ENCODE results near the gene MKRN2OS. TPM values are rescaled to one million over a fixed set of nuclear protein-coding genes. Genes with fewer than 3 reads are reported as not detected.
A peak's percentile ranks its signal among the peaks of the same experiment; 100 is the strongest.

MKRN2OS gene
- total RNA-seq, 1 donor from 2014 or later = 0.92 TPM

- Mint-ChIP-seq H3K36me3 (peaks cover 27% of the 10 kb centered on the region), H3K4me3 (no peak overlapping the region), H3K27me3 (no peaks in the 10 kb centered on the region), H3K4me1 (ENCODE audit: unreplicated experiment) (no peaks in the 10 kb centered on the region), H3K27ac (no peak overlapping the region), H3K9me3 (no peaks in the 10 kb centered on the region)
- no peak for TF ChIP-seq CTCF (conservative IDR thresholded peaks at IDR 0.05)
- no peak for DNase-seq (ENCODE audit: extremely low spot score, unreplicated experiment)
These were observed 38.0 kb upstream of the MKRN2OS start for GRCh38 chr3:12583280-12583679.

GRCh38 chr3:12582730-12583129, 37.4 kb upstream of the MKRN2OS start:
- no peak overlapping the region for H3K27ac Mint-ChIP-seq
- H3K27me3 Mint-ChIP-seq = no peaks in the 10 kb centered on the region
- peaks cover 27% of the 10 kb centered on the region for H3K36me3 Mint-ChIP-seq
- DNase-seq (ENCODE audit: extremely low spot score, unreplicated experiment) = no peak
- no peaks in the 10 kb centered on the region for H3K4me1 Mint-ChIP-seq (ENCODE audit: unreplicated experiment)
- H3K9me3 Mint-ChIP-seq = no peaks in the 10 kb centered on the region
- TF ChIP-seq CTCF (conservative IDR thresholded peaks at IDR 0.05) = no peak
- no peak overlapping the region for H3K4me3 Mint-ChIP-seq

- TF ChIP-seq CTCF (conservative IDR thresholded peaks at IDR 0.05) = no peak
- no peaks in the 10 kb centered on the region for H3K4me1 Mint-ChIP-seq (ENCODE audit: unreplicated experiment)
- no peak overlapping the region for H3K27ac Mint-ChIP-seq
- H3K27me3 Mint-ChIP-seq = no peaks in the 10 kb centered on the region
- no peak for DNase-seq (ENCODE audit: extremely low spot score, unreplicated experiment)
- H3K9me3 Mint-ChIP-seq = no peaks in the 10 kb centered on the region
- H3K4me3 Mint-ChIP-seq = no peak overlapping the region
- H3K36me3 Mint-ChIP-seq = peaks cover 40% of the 10 kb centered on the region
These were observed 34.6 kb upstream of the MKRN2OS start for GRCh38 chr3:12579905-12580304.

- no peak for DNase-seq (ENCODE audit: extremely low spot score, unreplicated experiment)
- Mint-ChIP-seq H3K4me1 (ENCODE audit: unreplicated experiment) (no peaks in the 10 kb centered on the region), H3K27me3 (no peaks in the 10 kb centered on the region), H3K4me3 (no peak overlapping the region), H3K9me3 (no peaks in the 10 kb centered on the region), H3K27ac (peak overlapping the region; percentile 64), H3K36me3 (peaks cover 35% of the 10 kb centered on the region)
- TF ChIP-seq CTCF (conservative IDR thresholded peaks at IDR 0.05) = no peak
These were observed 34.2 kb upstream of the MKRN2OS start for GRCh38 chr3:12579456-12579855.

GRCh38 chr3:12578742-12579141, 33.4 kb upstream of the MKRN2OS start:
- peak; percentile 55 for TF ChIP-seq CTCF (conservative IDR thresholded peaks at IDR 0.05)
- Mint-ChIP-seq H3K27ac (no peak overlapping the region), H3K27me3 (no peaks in the 10 kb centered on the region), H3K4me1 (ENCODE audit: unreplicated experiment) (no peaks in the 10 kb centered on the region), H3K4me3 (no peak overlapping the region), H3K9me3 (no peaks in the 10 kb centered on the region), H3K36me3 (peaks cover 40% of the 10 kb centered on the region)
- DNase-seq (ENCODE audit: extremely low spot score, unreplicated experiment) = no peak

- Mint-ChIP-seq H3K9me3 (no peaks in the 10 kb centered on the region), H3K4me3 (no peak overlapping the region), H3K4me1 (ENCODE audit: unreplicated experiment) (no peaks in the 10 kb centered on the region), H3K36me3 (peaks cover 41% of the 10 kb centered on the region), H3K27me3 (no peaks in the 10 kb centered on the region), H3K27ac (no peak overlapping the region)
- TF ChIP-seq CTCF (conservative IDR thresholded peaks at IDR 0.05) = no peak
- no peak for DNase-seq (ENCODE audit: extremely low spot score, unreplicated experiment)
These were observed 32.1 kb upstream of the MKRN2OS start for GRCh38 chr3:12577379-12577778.

All from type B pancreatic cell (in vitro differentiated cells).